Tibial nerve (tissue), 4 donors: ENCODE measurements around the gene CCDC107.

Source experiments
- EP300 ChIP-seq, 2 donors: sonication (generic); formaldehyde crosslinking; IDR thresholded peaks; one replicate each; pipeline ENCODE4 v1.6.1; 2017; ENCODE audit warnings: antibody characterized with exemption in 2 of 2, mild to moderate bottlenecking in 1 of 2
- POLR2A ChIP-seq, 2 donors: fragments of 450-650 bp; IDR thresholded peaks; one replicate each; pipeline ENCODE4 v1.6.1; 2017; ENCODE audit warnings: antibody characterized with exemption in 2 of 2, mild to moderate bottlenecking in 2 of 2, moderate library complexity in 2 of 2
- TF ChIP-seq, protein P1 (sequence below), 5 experiments: fragments of 200-600 bp in 3 of 5; fragments of 450-650 bp in 2 of 5; sonication (generic) in 3 of 5; IDR thresholded peaks; one replicate each; pipeline ENCODE4 v1.5.1; 2016 to 2019; ENCODE audit warnings: antibody characterized with exemption in 5 of 5, mild to moderate bottlenecking in 3 of 5, moderate library complexity in 2 of 5

DNA sequence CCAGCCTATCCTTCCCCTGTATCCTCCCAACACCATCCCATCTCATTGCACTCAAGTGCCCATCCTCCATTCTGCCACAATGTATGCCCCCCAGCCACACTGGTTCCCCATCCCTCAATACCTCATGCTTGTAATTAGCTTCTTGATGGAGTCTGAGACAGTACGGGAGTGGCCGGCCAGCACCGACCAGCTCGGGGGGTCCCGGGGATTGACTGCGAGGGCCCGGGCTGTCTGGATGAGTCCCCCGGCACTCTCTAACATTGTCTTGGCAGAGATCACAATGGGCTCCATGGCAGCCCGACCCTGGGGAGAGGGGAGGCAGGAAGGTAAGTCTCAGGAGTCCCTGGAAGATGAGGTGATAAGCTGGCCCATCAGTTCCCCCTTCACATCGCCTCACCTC is 48.9 kb downstream of the CCDC107 start:
- TF ChIP-seq POLR2A (IDR thresholded peaks at IDR 0.05) (no peak), EP300 (IDR thresholded peaks at IDR 0.05) (no peak)
- TF ChIP-seq, protein P1, sequence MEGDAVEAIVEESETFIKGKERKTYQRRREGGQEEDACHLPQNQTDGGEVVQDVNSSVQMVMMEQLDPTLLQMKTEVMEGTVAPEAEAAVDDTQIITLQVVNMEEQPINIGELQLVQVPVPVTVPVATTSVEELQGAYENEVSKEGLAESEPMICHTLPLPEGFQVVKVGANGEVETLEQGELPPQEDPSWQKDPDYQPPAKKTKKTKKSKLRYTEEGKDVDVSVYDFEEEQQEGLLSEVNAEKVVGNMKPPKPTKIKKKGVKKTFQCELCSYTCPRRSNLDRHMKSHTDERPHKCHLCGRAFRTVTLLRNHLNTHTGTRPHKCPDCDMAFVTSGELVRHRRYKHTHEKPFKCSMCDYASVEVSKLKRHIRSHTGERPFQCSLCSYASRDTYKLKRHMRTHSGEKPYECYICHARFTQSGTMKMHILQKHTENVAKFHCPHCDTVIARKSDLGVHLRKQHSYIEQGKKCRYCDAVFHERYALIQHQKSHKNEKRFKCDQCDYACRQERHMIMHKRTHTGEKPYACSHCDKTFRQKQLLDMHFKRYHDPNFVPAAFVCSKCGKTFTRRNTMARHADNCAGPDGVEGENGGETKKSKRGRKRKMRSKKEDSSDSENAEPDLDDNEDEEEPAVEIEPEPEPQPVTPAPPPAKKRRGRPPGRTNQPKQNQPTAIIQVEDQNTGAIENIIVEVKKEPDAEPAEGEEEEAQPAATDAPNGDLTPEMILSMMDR (IDR thresholded peaks at IDR 0.05) = no peak
